ENCODE data around the gene CCDC7. TPM values are rescaled to one million over a fixed set of nuclear protein-coding genes. Genes with fewer than 3 reads are reported as not detected.
"Not testable (repeated sequence)": the region's sequence is repeated elsewhere in the genome, so short reads cannot be mapped to it uniquely, and the experiment has no call there.

The CCDC7 gene
- total RNA-seq, 4 donors from 2014 or later: 4.6 to 12.9 (median 5.9) TPM

- H3K27ac ChIP-seq: no peak overlapping the region
- ATAC-seq (no peak), DNase-seq (no peak)
- in situ Hi-C loops (cut with MboI; ENCODE audit: low sequenced_read_pairs in 4 of 4): no loop called here
- TF ChIP-seq POLR2A (IDR thresholded peaks at IDR 0.05) (no peak), CTCF (IDR thresholded peaks at IDR 0.05 in 4 of 5, conservative IDR thresholded peaks at IDR 0.05 in 1 of 5) (no peak)
- no peak overlapping the region for H3K4me3 ChIP-seq
- H3K9me3 ChIP-seq: no peaks in the 10 kb centered on the region
- peaks cover 0 to 22% of the 10 kb centered on the region in 2 donors for H3K36me3 ChIP-seq
- intact Hi-C loops (cut with DNase I; ENCODE audit: low total_unique reads): no loop called here
- H3K27me3 ChIP-seq: no peaks in the 10 kb centered on the region
- no peaks in the 10 kb centered on the region for H3K4me1 ChIP-seq
Measured at GRCh38 chr10:32893434-32893833, 447.5 kb downstream of the CCDC7 start.

- TF ChIP-seq CTCF (IDR thresholded peaks at IDR 0.05 in 4 of 5, conservative IDR thresholded peaks at IDR 0.05 in 1 of 5) (no peak), POLR2A (IDR thresholded peaks at IDR 0.05) (no peak)
- Histone ChIP-seq H3K4me1 (no peaks in the 10 kb centered on the region), H3K36me3 (peaks cover 0 to 29% of the 10 kb centered on the region in 2 donors), H3K4me3 (no peak overlapping the region), H3K27me3 (no peaks in the 10 kb centered on the region), H3K27ac (no peak overlapping the region), H3K9me3 (no peaks in the 10 kb centered on the region)
- DNase-seq (no peak), ATAC-seq (no peak)
- intact Hi-C loops (cut with DNase I; ENCODE audit: low total_unique reads): no loop called here
- in situ Hi-C loops (cut with MboI; ENCODE audit: low sequenced_read_pairs in 4 of 4): no loop called here
Measured at GRCh38 chr10:32893916-32894664, 448.1 kb downstream of the CCDC7 start.

DNA sequence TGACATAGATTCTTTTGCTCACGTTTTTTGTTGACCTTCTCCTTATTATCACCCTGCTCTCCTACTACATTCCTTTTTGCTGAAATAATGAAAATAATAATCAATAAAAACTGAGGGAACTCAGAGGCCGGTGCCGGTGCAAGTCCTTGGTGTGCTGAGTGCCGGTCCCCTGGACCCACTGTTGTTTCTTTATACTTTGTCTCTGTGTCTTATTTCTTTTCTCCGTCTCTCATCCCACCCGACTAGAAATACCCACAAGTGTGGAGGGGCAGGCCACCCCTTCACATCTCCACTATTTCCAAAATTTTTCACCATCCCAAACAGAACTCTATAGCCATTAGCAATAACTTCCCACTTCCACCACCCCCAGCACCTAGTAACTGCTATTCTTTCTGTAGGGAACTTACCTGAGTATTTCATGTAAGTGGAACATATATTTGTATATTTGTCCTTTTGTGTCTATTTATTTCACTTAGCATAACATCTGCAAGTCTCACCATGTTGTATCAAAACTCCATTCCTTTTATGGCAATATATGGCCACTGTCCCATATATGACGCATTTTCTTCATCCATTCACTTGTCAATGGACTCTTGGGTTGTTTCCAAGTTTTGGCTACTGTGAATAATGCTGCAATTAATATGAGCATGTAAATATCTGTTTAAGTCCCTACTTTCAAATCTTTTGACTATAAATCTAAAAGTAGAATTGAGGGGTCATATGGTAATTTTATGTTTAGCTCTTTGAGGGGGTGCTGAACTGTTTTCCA is 449.4 kb downstream of the CCDC7 start:
- DNase-seq; H3K9me3 ChIP-seq; H3K27me3 ChIP-seq; H3K27ac ChIP-seq; ATAC-seq; intact Hi-C loops (cut with DNase I; ENCODE audit: low total_unique reads); H3K4me3 ChIP-seq; in situ Hi-C loops (cut with MboI; ENCODE audit: low sequenced_read_pairs in 4 of 4); H3K4me1 ChIP-seq: not testable (repeated sequence)
- H3K36me3 ChIP-seq: peaks cover 0 to 33% of the 10 kb centered on the region in 2 donors

DNA sequence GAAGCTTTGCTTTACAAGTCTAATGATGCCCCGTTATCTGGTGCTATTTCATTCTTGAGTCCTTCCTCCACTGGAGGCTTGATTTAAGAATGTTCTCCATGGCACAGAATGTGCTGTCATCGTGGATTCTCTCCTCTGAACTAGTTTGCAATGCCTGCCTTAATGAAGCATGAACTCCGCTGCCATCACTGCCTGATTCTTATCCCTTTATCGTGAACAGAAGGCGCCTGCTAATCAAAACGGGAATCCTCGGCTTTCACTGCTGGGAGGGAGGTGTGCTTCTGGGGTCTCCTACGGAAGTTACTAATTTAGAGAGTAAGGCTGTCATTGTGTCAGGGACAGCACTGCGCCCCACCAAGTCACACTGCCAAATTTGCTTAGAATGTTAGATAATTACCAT is 455.9 kb downstream of the CCDC7 start:
- ATAC-seq: no peak
- Histone ChIP-seq H3K36me3 (peaks cover 3 to 68% of the 10 kb centered on the region in 2 donors), H3K27ac (no peak overlapping the region)

More for the DNA sequence above, 455.9 kb downstream of the CCDC7 start:
- intact Hi-C loops (cut with DNase I; ENCODE audit: low total_unique reads) (no loop called here), in situ Hi-C loops (cut with MboI; ENCODE audit: low sequenced_read_pairs in 4 of 4) (no loop called here)
- no peak for DNase-seq
- H3K4me1 ChIP-seq: no peaks in the 10 kb centered on the region
- no peaks in the 10 kb centered on the region for H3K9me3 ChIP-seq
- H3K4me3 ChIP-seq: no peak overlapping the region
- no peaks in the 10 kb centered on the region for H3K27me3 ChIP-seq
- no peak for TF ChIP-seq CTCF (IDR thresholded peaks at IDR 0.05 in 4 of 5, conservative IDR thresholded peaks at IDR 0.05 in 1 of 5)
- TF ChIP-seq POLR2A (IDR thresholded peaks at IDR 0.05): no peak
